Ovary (tissue), 9 donors: ENCODE results near the gene FLNC. TPM values are rescaled to one million over a fixed set of nuclear protein-coding genes. Genes with fewer than 3 reads are reported as not detected.
A peak's percentile ranks its signal among the peaks of the same experiment; 100 is the strongest.

Experiments used
- DNase-seq, 5 donors: peaks; one replicate each; pipeline ENCODE4 v3.0.0-alpha.2; 2019 to 2020
- H3K27ac ChIP-seq, 2 donors: fragments of 200-600 bp; one replicate each; pipeline versions ENCODE4 v1.5.1 to v1.8.0; 2019 to 2022
- H3K27me3 ChIP-seq: fragments of 200-600 bp; one replicate; pipeline ENCODE4 v1.8.0; 2022
- H3K36me3 ChIP-seq: fragments of 200-600 bp; sonication (generic); one replicate; pipeline ENCODE4 v1.5.1; 2019
- H3K4me1 ChIP-seq: one replicate; pipeline ENCODE4 v1.8.1; 2013; ENCODE audit warnings: mild to moderate bottlenecking, moderate library complexity; ENCODE audit not compliant: insufficient read depth
- H3K4me3 ChIP-seq: fragments of 200-600 bp; sonication (generic); one replicate; pipeline ENCODE4 v1.5.1; 2017
- H3K9me3 ChIP-seq, 2 donors: fragments of 200-600 bp in 1 of 2; sonication (generic) in 1 of 2; one replicate each; pipeline versions ENCODE4 v1.5.1 to v1.8.1; 2013 to 2019; ENCODE audit warnings: mild to moderate bottlenecking in 1 of 2, moderate library complexity in 1 of 2
- CTCF ChIP-seq, 3 donors: fragments of 450-650 bp in 2 of 3; fragments of 200-600 bp in 1 of 3; IDR thresholded peaks; one replicate each; pipeline versions ENCODE4 v1.5.1 to v1.8.0; 2016 to 2022; ENCODE audit warnings: antibody characterized with exemption in 3 of 3, mild to moderate bottlenecking in 1 of 3
- EP300 ChIP-seq: sonication (generic); formaldehyde crosslinking; IDR thresholded peaks from one replicate; pipeline ENCODE4 v1.6.1; 2017; ENCODE audit warnings: antibody characterized with exemption
- POLR2A ChIP-seq: fragments of 450-650 bp; IDR thresholded peaks from one replicate; pipeline ENCODE4 v1.6.1; 2017; ENCODE audit warnings: antibody characterized with exemption, mild to moderate bottlenecking, moderate library complexity
- WGBS, 3 donors: extraction: QIAGEN DNeasy Blood & Tissue Kit in 1 of 3; methylation state at CpG; one replicate each; pipeline versions ENCODE4 v1.1.5 to v1.1.7; 2013 to 2017; 5-methylcytosine and 5-hydroxymethylcytosine counted together
- intact Hi-C, 4 donors: fragments of 100-400 bp; cut with DNase I; formaldehyde crosslinking; loops; one replicate each; pipeline versions ENCODE4 v1.11.0 to v1.15.1; 2022 to 2023
- polyA plus RNA-seq, 2 donors: library from polyadenylated mRNA; stranded (reverse); fragments of 200-250 nt in 1 of 2; fragments of 350-450 nt in 1 of 2; fragmentation: Illumina TruSeq in 1 of 2; extraction: RNeasy Lipid Tissue Mini Kit (QIAGEN cat#74804) in 1 of 2; gene quantifications; one replicate each; pipeline ENCODE4 v1.2.3, GENCODE V29; 2013 to 2014
- total RNA-seq, 7 donors: library from RNA; depleted of rRNA in 2 of 7; stranded (reverse); fragments of >200 nt in 2 of 7; fragmentation: NEBNext Ultra II Directional in 3 of 7; extraction: Animal tissue kit (Norgen Biotek cat#: 25700) in 3 of 7; gene quantifications; one replicate each; pipeline versions ENCODE4 v1.1.0 to v1.2.4, GENCODE V29; 2016 to 2023
- donor health status: DM: no; HTN: no; CAD: no; lungs with moderate emphysema.
- donor health status: DM: no; HTN: no; CAD: no.
- donor health status: Bipolar disorder and iron deficiency.
- donor health status: DM: yes; HTN: yes; CAD: no.
- donor health status: DM: no; HTN: no; CAD: no.
- donor health status: DM: yes; HTN: yes; CAD: no.

The FLNC gene
- total and polyA plus RNA-seq, 9 donors, result 6.5 to 51.2 (median 16.4) TPM

GRCh38 chr7:128876978-128877755 lies 47.0 kb downstream of the FLNC start:
- no peaks in the 10 kb centered on the region for H3K9me3 ChIP-seq
- H3K27me3 ChIP-seq, result no peaks in the 10 kb centered on the region
- peak in 2 of 5 donors; percentile 13 to 23 for DNase-seq
- TF ChIP-seq CTCF (IDR thresholded peaks at IDR 0.05) (no peak), EP300 (no peak), POLR2A (no peak)
- 87 to 91% (median 89%) methylated on average over 27 to 32 of the region's 32 CpGs for WGBS, 3 donors
- intact Hi-C loops, result loop anchor here in 1 of 4 donors (10.0 kb wide), 1 partner anchor 262 kb away; no protein-coding TSS in a partner anchor
- H3K4me1 ChIP-seq, result no peaks in the 10 kb centered on the region
- H3K4me3 ChIP-seq, result no peak overlapping the region
- no peaks in the 10 kb centered on the region for H3K36me3 ChIP-seq
- H3K27ac ChIP-seq, result no peak overlapping the region

GRCh38 chr7:128877756-128878120 lies 47.5 kb downstream of the FLNC start:
- Histone ChIP-seq H3K27ac (no peak overlapping the region), H3K36me3 (no peaks in the 10 kb centered on the region), H3K4me1 (no peaks in the 10 kb centered on the region), H3K9me3 (no peaks in the 10 kb centered on the region), H3K27me3 (no peaks in the 10 kb centered on the region), H3K4me3 (no peak overlapping the region)
- WGBS, 3 donors, result 74 to 81% (median 78%) methylated on average over 4 of the region's 4 CpGs
- no peak for DNase-seq
- TF ChIP-seq EP300 (no peak), POLR2A (no peak), CTCF (IDR thresholded peaks at IDR 0.05) (no peak)
- intact Hi-C loops, result loop anchor here in 1 of 4 donors (10.0 kb wide), 1 partner anchor 263 kb away; no protein-coding TSS in a partner anchor

GRCh38 chr7:128878226-128879105 lies 48.3 kb downstream of the FLNC start:
- WGBS, 3 donors, result 87 to 91% (median 89%) methylated on average over 14 of the region's 14 CpGs
- no peaks in the 10 kb centered on the region for H3K36me3 ChIP-seq
- H3K27ac ChIP-seq, result no peak overlapping the region
- H3K4me1 ChIP-seq, result no peaks in the 10 kb centered on the region
- intact Hi-C loops, result loop anchor here in 1 of 4 donors (10.0 kb wide), 1 partner anchor 264 kb away; no protein-coding TSS in a partner anchor
- H3K9me3 ChIP-seq, result no peaks in the 10 kb centered on the region
- H3K27me3 ChIP-seq, result no peaks in the 10 kb centered on the region
- TF ChIP-seq CTCF (IDR thresholded peaks at IDR 0.05), result no peak
- no peak for TF ChIP-seq POLR2A
- no peak for TF ChIP-seq EP300
- DNase-seq, result peak in 2 of 5 donors; percentile 10 to 24
- no peak overlapping the region for H3K4me3 ChIP-seq

- H3K4me1 ChIP-seq, result no peaks in the 10 kb centered on the region
Measured at GRCh38 chr7:128879461-128879938, 49.3 kb downstream of the FLNC start.

More at GRCh38 chr7:128879461-128879938, 49.3 kb downstream of the FLNC start:
- intact Hi-C loops, result loop anchor here in 1 of 4 donors (10.0 kb wide), 1 partner anchor 265 kb away; no protein-coding TSS in a partner anchor
- WGBS, 3 donors, result 73 to 87% (median 74%) methylated on average over 19 of the region's 19 CpGs
- H3K4me3 ChIP-seq, result no peak overlapping the region
- TF ChIP-seq CTCF (IDR thresholded peaks at IDR 0.05) (no peak), POLR2A (no peak), EP300 (no peak)
- no peaks in the 10 kb centered on the region for H3K9me3 ChIP-seq
- H3K27me3 ChIP-seq, result no peaks in the 10 kb centered on the region
- peak in 2 of 5 donors; percentile 22 to 39 for DNase-seq
- no peaks in the 10 kb centered on the region for H3K36me3 ChIP-seq
- no peak overlapping the region for H3K27ac ChIP-seq
